ENCODE measurements around the gene TRMT44.

DNA sequence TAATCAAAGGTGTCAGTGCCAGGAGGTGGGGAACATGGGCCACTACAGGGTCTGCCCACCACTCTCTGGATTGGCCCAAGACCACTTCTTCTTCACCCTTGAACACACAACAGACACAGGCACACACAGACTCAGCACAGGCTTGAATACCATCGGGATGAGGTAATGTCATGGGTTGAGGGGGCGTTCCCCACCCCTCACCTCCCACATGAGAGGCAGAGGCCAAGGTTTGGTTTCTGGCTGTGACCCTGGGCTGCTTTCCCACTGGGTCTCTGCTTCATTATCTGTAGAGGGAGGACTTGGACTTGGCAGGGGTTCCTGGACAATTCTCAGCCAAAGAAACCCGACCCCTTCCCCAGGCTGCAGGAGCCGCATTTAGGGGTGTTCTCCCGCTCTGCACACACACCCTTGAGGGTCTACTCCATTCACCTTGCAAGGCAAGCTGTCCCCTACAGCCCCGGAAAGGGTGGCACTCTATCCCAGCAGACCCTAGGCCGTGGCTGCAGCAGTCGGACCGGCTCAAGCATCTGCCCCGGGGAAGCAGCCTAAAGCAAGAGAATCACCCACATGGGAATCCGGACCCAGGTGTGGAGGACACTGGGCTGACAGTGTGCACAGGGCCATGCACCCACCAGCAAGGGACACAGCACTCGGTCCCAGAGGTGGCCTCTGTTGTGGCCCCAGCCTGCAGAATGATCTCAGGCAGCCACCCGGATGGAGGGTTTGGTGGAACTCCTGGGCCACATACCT, 62.4 kb downstream of the TRMT44 start:
- TF ChIP-seq, protein P1, sequence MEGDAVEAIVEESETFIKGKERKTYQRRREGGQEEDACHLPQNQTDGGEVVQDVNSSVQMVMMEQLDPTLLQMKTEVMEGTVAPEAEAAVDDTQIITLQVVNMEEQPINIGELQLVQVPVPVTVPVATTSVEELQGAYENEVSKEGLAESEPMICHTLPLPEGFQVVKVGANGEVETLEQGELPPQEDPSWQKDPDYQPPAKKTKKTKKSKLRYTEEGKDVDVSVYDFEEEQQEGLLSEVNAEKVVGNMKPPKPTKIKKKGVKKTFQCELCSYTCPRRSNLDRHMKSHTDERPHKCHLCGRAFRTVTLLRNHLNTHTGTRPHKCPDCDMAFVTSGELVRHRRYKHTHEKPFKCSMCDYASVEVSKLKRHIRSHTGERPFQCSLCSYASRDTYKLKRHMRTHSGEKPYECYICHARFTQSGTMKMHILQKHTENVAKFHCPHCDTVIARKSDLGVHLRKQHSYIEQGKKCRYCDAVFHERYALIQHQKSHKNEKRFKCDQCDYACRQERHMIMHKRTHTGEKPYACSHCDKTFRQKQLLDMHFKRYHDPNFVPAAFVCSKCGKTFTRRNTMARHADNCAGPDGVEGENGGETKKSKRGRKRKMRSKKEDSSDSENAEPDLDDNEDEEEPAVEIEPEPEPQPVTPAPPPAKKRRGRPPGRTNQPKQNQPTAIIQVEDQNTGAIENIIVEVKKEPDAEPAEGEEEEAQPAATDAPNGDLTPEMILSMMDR (IDR thresholded peaks at IDR 0.05), result no peak
- TF ChIP-seq POLR2A (IDR thresholded peaks at IDR 0.05), result no peak

All from thyroid gland (tissue), 4 donors.